IMR-90 (cell line): ENCODE measurements around the gene CEP104.

ENCODE experiments used
- CEBPB ChIP-seq: IDR thresholded peaks from 2 replicates; pipeline ENCODE4 v1.6.1; 2012; ENCODE audit warnings: low read depth, low read length, improper control_type of control experiment
- CHD1 ChIP-seq: IDR thresholded peaks from 2 replicates; pipeline ENCODE4 v1.6.1; 2012; ENCODE audit warnings: low read depth, low read length, improper control_type of control experiment
- CTCF ChIP-seq: conservative IDR thresholded peaks from 2 replicates; pipeline ENCODE4 v1.5.1; 2012; ENCODE audit warnings: mild to moderate bottlenecking, low read depth, low read length, improper control_type of control experiment
- FOS ChIP-seq: fragments of 150-350 bp; IDR thresholded peaks from 2 replicates; pipeline ENCODE4 v1.6.1; 2016; ENCODE audit warnings: low read depth, low read length
- POLR2A ChIP-seq: IDR thresholded peaks from 2 replicates; pipeline ENCODE4 v1.6.1; 2012; ENCODE audit warnings: mild to moderate bottlenecking, low read depth, low read length
- RAD21 ChIP-seq: IDR thresholded peaks from 2 replicates; pipeline ENCODE4 v1.6.1; 2012; ENCODE audit warnings: low read length, improper control_type of control experiment
- RCOR1 ChIP-seq: IDR thresholded peaks from 2 replicates; pipeline ENCODE4 v1.6.1; 2012; ENCODE audit warnings: mild to moderate bottlenecking, low read length, improper control_type of control experiment; ENCODE audit not compliant: insufficient replicate concordance

GRCh38 chr1:3762151-3762872 is 94.7 kb downstream of the CEP104 start:
- TF ChIP-seq CTCF (no peak), CEBPB (no peak), RAD21 (no peak), RCOR1 (no peak), POLR2A (no peak), CHD1 (no peak), FOS (no peak)
